Panc1 (cell line): Measurements from ENCODE around the gene PTBP3. TPM values are rescaled to one million over a fixed set of nuclear protein-coding genes. Genes with fewer than 3 reads are reported as not detected.

Source experiments
- ATAC-seq: fragments of 200-7000 bp; cut with Tn5 transposase; 2 replicates; pipeline ENCODE4 v1.9.1; 2020; ENCODE audit warnings: mild to moderate bottlenecking, moderate library complexity
- BruUV-seq: library from RNA; stranded (reverse); fragments of 400-500 nt; replicated peaks from 2 replicates; lab custom pipeline; 2021; lab: Mats Ljungman, UMichigan
- CTCF ChIA-PET: fragments of 300-600 bp; sonication (Branson Sonifier 250); formaldehyde crosslinking; loops from one replicate; lab custom pipeline; 2022; ENCODE audit warnings: antibody characterized with exemption; lab: Charles Lee
- POLR2A ChIA-PET: fragments of 300-600 bp; sonication (Branson Sonifier 250); formaldehyde crosslinking; loops from one replicate; lab custom pipeline; 2022; ENCODE audit warnings: antibody characterized with exemption; lab: Charles Lee
- DNase-seq: peaks from one replicate; pipeline ENCODE4 v3.0.0-alpha.2; 2010; ENCODE audit warnings: low read depth, low spot score
- H3K27ac ChIP-seq: 2 replicates; pipeline ENCODE4 v1.5.1; 2011; ENCODE audit warnings: mild to moderate bottlenecking, low read length, inconsistent platforms
- H3K27me3 ChIP-seq: fragments of 200-500 bp; sonication (Bioruptor generic); 2 replicates; pipeline ENCODE4 v1.6.0; 2014; ENCODE audit warnings: low read length, inconsistent platforms; ENCODE audit not compliant: control insufficient read depth, insufficient read depth
- H3K36me3 ChIP-seq: fragments of 200-500 bp; sonication (Bioruptor generic); 2 replicates; pipeline ENCODE4 v1.5.1; 2014; ENCODE audit warnings: inconsistent platforms, mild to moderate bottlenecking, low read length, moderate library complexity; ENCODE audit not compliant: control insufficient read depth, insufficient read depth
- H3K4me1 ChIP-seq: 2 replicates; pipeline ENCODE4 v1.5.1; 2011; ENCODE audit warnings: inconsistent platforms, mild to moderate bottlenecking, low read length, moderate library complexity; ENCODE audit not compliant: control insufficient read depth, insufficient read depth
- H3K4me3 ChIP-seq, 2 experiments: 2 replicates each; pipeline ENCODE4 v1.5.1; 2011 to 2012; ENCODE audit warnings: low read depth in 2 of 2, low read length in 2 of 2, mild to moderate bottlenecking in 2 of 2, inconsistent platforms in 1 of 2, moderate library complexity in 1 of 2
- H3K9me3 ChIP-seq: fragments of 200-500 bp; sonication (Bioruptor generic); 2 replicates; pipeline ENCODE4 v1.5.1; 2014; ENCODE audit warnings: low read depth, mild to moderate bottlenecking, inconsistent platforms, low read length, moderate library complexity; ENCODE audit not compliant: control insufficient read depth, insufficient read depth
- POLR2AphosphoS5 ChIP-seq: IDR thresholded peaks from 2 replicates; pipeline ENCODE4 v1.6.1; 2012; ENCODE audit warnings: mild to moderate bottlenecking, low read depth, low read length, moderate library complexity
- REST ChIP-seq, 2 experiments: IDR thresholded peaks; 2 replicates each; pipeline ENCODE4 v1.6.1; 2011 to 2012; ENCODE audit warnings: low read depth in 2 of 2, control low read depth in 1 of 2, low read length in 1 of 2, mild to moderate bottlenecking in 1 of 2, moderate library complexity in 1 of 2; ENCODE audit not compliant: insufficient read depth in 1 of 2
- SIN3A ChIP-seq: IDR thresholded peaks from 2 replicates; pipeline ENCODE4 v1.6.1; 2012; ENCODE audit warnings: low read depth, mild to moderate bottlenecking, low read length, moderate library complexity, borderline replicate concordance; ENCODE audit not compliant: insufficient read depth
- TCF7L2 ChIP-seq: IDR thresholded peaks from 2 replicates; pipeline ENCODE4 v1.6.1; 2011; ENCODE audit warnings: mild to moderate bottlenecking, low read depth, low read length, inconsistent platforms
- in situ Hi-C: cut with HindIII; loops from 2 replicates; pipeline ENCODE4 v1.10.0; 2016; ENCODE audit warnings: low sequenced_read_pairs, low pct_unique_long_range_greater_than_20kb
- intact Hi-C: fragments of 100-400 bp; cut with micrococcal nuclease; formaldehyde crosslinking; loops from one replicate; pipeline ENCODE4 v1.10.0; 2022; ENCODE audit not compliant: unreplicated experiment
- total RNA-seq: library from RNA; stranded (reverse); gene quantifications from one replicate; pipeline ENCODE4 v1.2.1, GENCODE V29; 2021; ENCODE audit not compliant: unreplicated experiment

PTBP3 gene
- total RNA-seq, 1 experiment from 2014 or later: 82.5 TPM

GRCh38 chr9:112338561-112338960 lies 5.1 kb upstream of the PTBP3 start:
- ATAC-seq: no peak
- in situ Hi-C loops (no loop called here), intact Hi-C loops (no loop called here)
- CTCF ChIA-PET: no interaction called here
- H3K27me3 ChIP-seq: no peaks in the 10 kb centered on the region
- POLR2A ChIA-PET: no interaction called here
- no peak overlapping the region for H3K27ac ChIP-seq
- H3K4me3 ChIP-seq: no peak overlapping the region
- BruUV-seq: no TSS peak
- no peak for DNase-seq
- H3K36me3 ChIP-seq: no peaks in the 10 kb centered on the region
- TF ChIP-seq SIN3A (no peak), TCF7L2 (peak; percentile 47), REST (IDR thresholded peaks at IDR 0.05; ENCODE audit: insufficient read depth in 1 of 2, low read depth in 2 of 2, low read length in 1 of 2) (no peak)
- no peaks in the 10 kb centered on the region for H3K9me3 ChIP-seq
- H3K4me1 ChIP-seq: no peaks in the 10 kb centered on the region

- ATAC-seq (no peak), DNase-seq (no peak)
- Histone ChIP-seq H3K27me3 (no peaks in the 10 kb centered on the region), H3K36me3 (no peaks in the 10 kb centered on the region; the same call in 1 of the 2 replicates), H3K9me3 (no peaks in the 10 kb centered on the region), H3K4me3 (no peak overlapping the region), H3K27ac (no peak overlapping the region), H3K4me1 (no peaks in the 10 kb centered on the region)
- TF ChIP-seq POLR2AphosphoS5: no peak
- POLR2A ChIA-PET: no interaction called here
- BruUV-seq: no TSS peak
- intact Hi-C loops: no loop called here
- CTCF ChIA-PET: no interaction called here
- in situ Hi-C loops: no loop called here
Measured at GRCh38 chr9:112337547-112337946, 4.1 kb upstream of the PTBP3 start.

GRCh38 chr9:112334432-112334841 lies 1.0 kb upstream of the PTBP3 start:
- in situ Hi-C loops: no loop called here
- DNase-seq (no peak), ATAC-seq (no peak)
- Histone ChIP-seq H3K36me3 (no peaks in the 10 kb centered on the region; the same call in 1 of the 2 replicates), H3K9me3 (no peaks in the 10 kb centered on the region), H3K4me1 (no peaks in the 10 kb centered on the region; the same call in 1 of the 2 replicates), H3K27me3 (no peaks in the 10 kb centered on the region), H3K4me3 (peak overlapping the region; percentile 54 to 74), H3K27ac (peak overlapping the region; percentile 87)
- BruUV-seq: no TSS peak
- intact Hi-C loops: no loop called here
- ChIA-PET POLR2A (no interaction called here), CTCF (interaction anchor here (0.5 to 0.6 kb wide), 2 partner anchors 11 to 12 kb away, joined by 3 to 4 read pairs; no protein-coding TSS in a partner anchor)
- TF ChIP-seq POLR2AphosphoS5: no peak
